ENCODE data around the gene HOXA2.

HOXA2 gene

DNA sequence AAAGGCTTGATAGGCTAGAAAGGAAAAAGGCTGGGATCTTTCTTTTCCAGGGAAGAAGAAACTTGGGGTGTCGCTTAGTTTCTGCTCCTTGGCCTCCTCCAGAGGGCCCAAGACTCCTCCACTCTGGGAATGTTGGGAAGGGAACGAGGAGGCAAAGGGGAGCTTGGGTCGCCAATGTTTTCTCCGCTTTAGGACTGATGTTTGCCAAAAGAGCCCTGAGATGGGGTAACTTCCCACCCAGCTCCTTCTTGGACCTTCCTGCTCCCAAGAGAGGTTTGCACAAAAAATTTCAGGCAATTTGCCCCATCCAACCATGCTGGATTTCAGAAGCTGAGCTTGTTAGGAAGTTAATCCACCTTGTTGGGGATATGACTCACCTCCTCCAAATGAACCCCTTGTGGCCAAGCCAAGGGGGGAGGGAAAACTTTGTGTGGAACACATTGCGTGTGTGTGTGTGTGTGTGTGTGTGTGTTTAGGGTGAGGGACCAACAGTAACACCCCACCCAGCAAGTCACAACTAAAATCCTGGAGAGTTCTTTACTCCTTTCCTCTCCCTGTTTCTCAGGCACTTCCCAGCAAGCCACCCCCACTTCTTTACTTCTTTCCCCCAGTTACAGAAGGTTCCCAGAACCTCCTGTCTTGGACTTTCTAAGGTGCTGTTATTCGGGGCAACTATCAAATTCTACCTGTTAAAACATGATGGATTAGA lies 8.7 kb upstream of the HOXA2 start:
- DNase-seq, result no peak

DNA sequence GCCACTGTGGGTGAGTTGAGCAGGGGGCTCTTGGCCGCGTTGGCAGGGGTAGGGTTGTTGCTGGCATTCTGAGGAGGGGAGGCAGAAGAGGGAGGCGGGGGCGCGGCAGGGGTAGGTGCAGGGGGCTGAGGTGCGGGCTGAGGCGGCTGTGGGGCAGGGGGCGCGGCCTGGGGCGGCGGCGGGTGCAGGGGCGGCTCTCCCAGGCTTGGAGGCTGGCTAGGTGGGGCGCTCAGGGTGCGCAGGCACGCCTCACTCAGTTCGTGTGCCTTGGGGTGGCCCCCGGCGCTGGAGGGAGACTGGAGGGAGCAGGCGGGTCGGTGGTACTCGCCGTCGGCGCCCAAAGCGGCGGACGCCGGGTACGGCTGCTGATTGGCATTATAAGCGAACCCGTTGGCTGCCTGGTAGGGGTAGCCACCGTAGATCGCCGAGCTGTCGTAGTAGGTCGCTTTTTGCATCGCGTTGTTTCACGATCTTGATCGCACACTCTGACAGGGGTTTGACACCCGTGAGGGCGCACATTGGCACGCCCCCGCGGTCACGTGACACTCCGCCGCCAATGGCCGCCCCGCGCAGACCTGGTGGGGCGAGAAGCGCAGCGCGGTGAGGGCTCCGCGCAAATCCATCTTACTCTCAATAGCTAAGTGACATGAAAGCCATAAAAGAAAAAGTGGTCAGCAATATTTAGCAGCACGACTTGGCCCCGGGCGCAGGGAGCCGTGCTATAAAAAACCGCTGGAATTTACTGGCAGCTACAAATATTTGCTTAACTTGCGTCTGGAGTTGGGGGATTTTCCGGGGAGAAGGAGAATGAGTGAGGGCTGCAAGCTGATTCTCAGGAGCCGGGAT lies 7.9 kb upstream of the HOXA2 start:
- DNase-seq, result no peak

DNA sequence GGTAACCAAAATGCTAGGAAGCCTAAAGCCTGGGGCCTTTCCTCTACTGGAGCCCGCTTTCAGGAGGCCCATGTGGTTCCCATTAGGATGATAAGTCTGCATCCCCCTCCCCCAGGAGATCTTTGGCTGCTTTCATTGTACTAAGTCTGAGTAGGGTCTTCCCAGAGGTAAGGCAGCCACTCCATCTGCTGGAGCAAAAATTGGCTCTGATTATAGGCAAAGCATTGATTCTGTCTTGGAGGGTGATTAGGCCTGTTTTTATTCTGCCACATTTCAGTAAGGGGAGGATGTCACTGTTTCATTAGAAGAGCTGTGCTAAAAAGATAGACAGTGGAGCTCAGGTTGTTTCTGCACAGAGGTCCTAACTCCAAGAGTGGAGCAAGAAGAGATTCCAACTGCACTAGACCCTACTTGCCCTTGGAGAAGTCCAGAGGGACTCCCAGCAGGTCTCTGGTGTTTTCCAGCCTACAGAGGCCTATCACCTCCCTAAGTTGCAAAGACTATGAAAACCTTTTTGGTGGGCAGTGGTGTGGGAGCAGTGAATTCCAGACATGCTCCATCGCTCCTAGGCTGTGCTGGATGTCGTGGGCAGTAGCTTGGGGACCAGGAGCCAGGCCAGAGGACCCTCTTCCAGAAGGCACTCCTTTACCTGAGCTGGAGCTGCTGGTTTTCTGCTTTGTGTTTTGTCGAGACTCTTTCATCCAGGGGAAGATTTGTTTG lies 7.1 kb upstream of the HOXA2 start:
- no peak for DNase-seq

DNA sequence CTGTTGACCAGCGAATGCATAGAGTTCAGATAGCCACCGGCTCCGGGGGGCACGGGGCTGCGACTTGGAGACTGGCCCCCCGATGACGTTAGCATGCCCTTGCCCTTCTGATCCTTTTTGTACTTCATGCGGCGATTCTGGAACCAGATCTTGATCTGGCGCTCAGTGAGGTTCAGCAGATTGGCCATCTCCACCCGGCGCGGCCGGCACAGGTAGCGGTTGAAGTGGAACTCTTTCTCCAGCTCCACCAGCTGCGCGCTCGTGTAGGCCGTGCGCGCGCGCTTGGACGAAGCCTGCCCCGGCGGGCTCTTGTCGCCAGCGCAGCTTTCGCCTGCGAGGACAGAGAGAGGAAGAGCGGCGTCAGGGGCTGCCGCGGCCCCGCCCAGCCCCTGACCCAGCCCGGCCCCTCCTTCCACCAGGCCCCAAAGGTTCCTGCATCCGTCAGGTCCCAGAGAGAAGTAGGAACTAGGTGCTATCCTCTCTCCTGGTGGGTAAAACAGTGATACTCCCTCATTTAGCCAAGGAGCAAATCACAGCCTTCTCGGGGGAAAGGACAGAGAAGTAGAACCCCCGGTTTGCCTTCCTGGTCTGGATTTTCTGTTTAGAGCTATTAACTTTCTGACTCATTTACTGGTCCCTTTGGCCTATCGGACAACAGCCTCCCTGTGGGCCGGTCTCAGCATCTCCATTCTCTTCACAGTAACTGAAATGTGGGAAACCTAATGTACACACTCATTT lies 6.1 kb upstream of the HOXA2 start:
- no peak for DNase-seq

DNA sequence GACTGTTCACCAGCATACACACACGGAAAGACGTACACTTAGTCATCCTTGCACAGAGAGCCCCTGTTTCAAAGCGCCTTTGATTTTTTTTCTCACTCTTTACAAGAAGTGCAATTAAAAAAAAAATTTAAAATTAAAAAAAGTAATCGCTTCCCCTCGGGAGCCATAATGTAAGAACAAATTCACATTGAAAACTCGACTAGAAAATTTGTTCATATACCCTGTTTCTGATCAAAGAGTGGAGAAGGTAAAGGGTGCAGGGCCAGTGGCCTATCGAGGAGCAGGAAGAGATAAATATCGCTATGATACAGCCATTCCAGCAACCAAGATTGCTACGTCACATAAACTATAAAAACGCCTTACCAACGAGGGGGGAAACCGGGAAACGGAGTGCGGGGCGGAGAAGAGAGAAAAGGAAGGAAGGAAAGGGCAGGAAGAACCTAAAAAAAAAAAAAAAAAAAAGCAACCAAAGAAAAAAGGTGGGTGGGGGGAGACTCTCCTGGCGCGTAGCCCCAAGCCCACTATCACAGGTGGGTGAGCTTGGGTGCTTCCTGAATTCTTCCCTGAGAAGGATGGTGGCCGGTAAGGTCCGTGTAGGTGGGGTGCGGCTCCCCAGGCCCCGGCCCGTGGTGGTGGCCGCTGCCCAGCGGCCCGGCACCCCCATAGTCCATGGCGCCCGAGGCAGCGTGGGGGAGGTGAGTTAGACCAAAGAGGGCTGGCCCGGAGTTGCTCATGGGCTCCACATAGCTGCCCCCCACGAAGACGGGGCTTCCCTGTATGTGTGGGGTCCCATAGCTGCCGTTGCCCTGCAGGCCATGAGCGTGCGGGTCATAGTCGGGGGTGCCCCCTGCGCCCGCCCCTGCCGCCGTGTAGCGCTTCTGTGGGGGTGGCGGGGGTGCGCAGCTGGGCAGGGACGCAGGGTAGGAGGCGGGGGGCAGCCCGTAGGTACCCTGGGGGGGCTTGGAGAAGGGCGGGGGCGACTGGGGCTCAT lies 5.2 kb upstream of the HOXA2 start:
- no peak for DNase-seq

DNA sequence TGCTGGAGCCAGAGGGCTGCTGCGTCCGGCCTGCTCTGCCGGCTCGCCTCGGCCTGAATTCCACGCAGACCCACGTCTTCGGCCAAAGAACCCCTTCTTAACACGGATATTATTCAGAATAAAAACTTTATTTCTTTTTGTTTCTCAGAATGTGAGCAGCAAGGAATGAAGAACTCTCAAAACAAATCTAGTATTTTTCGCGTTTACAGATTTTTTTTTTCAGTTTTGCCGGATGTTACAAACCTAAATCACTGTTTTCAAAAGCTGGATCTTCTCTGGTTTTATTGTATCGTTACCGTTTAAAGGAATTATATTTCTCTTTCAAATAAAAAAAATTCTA lies 4.4 kb upstream of the HOXA2 start:
- no peak for DNase-seq

DNA sequence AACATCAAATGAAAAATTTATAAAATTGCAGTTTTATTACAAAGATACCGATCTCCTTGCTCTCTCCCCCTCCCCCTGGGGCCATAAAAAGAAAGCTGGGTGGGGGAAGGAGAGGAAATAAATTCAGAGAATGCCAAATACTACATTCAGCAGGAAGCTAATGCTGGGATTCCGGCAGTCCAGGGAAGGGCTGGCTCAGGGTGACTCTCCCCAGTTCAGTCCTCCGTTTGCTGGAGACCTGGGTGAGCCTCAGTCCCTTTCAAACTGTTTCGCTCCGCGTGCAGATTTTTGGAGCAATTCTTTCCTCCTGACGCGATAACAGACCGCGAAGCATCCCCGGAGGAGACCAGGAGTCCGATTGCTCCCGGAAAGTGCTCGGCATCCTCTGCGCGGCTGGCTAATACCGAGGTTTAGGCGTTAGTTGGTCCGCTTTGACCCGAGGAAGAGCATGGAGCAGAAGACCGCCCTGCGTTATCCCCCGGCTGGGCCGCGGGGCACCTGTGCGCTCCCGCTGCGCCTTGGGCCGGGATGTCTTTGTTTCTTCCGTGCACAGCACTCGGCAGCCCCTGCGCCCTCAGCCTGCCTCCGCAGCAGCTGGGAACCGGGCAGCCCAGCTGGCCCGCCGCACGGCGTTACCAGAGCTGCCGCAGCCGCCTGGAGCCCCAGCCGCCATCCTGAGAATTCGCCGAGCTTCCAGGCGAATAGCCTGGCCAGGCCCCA lies 3.9 kb upstream of the HOXA2 start:
- DNase-seq, result no peak

DNA sequence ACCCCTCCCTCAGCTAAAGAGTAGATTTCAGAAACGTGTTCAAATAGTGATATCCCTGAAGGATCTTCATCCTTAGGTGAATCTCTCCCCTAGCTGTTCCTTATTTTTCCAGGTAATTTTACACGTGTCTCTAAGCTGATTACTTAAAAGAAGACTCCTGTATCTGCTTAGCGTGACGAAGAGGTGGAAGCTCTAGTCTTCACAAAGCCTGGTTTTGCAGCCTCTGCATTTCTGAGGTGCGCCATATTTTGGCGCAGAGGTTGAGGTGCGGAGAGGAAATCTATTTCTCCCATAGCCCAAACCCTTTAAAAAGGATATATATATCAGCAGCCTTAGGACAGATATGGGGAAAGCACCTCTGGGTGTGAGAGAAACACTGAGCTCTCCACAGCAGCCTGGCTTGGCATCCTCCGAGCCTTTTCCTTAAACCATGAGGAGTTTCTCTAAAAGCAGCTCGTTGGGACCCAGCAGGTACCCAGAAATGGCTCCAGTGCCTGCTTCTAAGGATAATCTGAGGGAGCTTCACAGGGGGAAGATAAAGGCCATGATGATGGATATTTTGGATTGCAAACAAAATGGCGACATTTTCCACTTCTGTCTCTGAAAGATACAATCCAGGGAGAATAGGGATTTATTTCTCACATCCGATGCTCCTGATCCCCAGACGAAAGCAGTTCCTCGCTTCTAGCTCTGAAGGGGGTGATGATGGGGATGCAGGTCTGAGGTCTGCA lies 3.0 kb upstream of the HOXA2 start:
- DNase-seq, result no peak

DNA sequence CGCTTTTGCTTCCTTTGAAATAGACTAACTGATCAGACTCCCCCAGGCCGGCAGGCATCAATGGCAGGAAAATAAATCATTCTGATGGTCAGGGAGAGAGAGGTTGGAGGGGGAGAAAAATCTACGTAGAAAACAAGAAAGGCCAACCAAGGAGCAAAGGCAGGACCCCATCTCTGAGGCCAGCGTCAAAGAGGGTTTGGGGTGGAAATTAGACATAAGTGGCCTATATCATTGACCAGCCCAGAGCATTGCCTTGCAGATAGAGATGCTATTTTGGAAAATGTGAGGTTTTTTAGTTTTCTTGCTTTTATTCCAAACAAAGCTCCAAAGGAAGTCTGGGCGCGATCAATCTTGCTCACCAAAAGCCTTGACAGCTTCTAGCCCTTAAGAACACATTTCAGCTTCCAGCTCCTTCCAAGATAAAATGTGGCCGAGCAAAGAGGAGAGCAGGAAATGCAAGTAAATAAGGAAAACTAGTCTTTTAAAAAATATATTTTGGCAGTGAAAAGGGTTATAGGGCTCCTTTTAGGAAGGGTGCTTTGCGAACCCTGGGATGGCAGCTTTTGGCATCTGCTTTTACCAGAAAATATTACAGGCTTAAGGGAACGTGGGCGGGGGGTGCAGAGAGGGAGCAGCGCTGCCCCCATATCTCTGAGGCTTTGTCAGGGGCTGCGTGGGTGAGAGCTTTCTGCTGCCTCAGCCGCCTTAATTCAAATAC lies 2.0 kb upstream of the HOXA2 start:
- DNase-seq, result no peak

DNA sequence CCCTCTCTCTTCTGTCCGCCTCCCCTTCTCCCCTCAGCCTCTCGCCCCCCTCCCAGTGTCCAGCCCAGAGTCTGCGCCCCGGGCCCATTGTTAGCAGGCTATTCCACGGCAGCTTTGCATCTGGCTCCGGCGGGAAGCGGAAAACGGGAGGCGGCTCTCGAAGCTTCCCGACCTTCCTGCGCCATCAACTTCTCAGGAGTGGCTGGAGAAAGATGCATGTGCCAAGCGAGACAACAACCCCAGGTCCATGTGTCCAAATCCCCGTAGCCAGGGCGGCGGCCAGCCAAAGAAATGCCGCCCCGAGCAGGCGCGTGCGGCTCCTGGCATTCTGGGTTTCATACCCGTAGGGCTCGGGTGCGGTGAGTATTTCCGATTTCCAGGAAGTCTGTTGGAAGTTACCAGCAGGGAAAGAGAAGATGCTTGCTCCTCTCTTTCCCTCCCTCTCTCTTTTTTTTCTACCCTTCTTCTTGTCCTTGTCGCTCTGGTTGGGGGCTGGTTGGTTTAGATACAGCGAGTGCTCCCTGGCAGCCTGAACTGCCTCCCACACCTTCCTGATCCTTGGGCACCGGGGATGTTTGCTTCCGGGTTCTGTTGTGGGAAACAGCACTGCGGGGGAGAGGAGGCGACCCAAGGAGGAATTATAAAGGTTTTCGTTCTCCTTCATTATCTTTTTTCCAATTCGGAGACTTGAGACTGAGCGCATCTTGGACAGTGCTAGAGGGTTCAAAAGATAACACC lies 1.2 kb upstream of the HOXA2 start:
- DNase-seq, result no peak

DNA sequence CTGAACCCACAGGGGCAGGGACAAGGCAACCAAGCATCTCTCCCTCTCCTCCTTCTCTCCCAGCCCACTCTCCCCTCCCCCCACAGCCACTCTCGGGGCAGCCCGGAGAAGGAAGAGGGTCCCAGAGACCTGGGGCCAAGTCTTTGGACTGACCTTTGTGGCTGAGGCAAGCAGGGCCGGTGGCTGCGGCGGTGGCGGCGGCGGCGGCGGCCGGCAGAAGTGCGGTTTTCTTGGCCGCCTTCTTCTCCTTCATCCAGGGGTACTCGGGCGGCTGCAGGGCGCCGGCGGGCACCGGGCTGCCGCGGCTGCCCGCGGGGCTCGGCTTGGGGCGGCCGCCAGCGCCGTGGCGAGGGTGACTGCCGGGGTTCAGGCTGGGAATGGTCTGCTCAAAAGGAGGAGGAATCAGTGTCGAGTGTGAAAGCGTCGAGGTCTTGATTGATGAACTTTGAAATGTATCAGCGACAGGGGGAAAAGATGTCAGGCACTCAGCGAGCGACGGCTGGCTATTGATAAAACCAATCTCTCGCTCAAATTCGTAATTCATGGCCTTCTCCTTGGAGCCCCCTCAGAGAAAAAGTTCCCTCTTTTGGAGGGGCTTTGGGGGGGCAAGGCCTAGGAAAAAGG lies 414 bp downstream of the HOXA2 start:
- DNase-seq, result no peak

DNA sequence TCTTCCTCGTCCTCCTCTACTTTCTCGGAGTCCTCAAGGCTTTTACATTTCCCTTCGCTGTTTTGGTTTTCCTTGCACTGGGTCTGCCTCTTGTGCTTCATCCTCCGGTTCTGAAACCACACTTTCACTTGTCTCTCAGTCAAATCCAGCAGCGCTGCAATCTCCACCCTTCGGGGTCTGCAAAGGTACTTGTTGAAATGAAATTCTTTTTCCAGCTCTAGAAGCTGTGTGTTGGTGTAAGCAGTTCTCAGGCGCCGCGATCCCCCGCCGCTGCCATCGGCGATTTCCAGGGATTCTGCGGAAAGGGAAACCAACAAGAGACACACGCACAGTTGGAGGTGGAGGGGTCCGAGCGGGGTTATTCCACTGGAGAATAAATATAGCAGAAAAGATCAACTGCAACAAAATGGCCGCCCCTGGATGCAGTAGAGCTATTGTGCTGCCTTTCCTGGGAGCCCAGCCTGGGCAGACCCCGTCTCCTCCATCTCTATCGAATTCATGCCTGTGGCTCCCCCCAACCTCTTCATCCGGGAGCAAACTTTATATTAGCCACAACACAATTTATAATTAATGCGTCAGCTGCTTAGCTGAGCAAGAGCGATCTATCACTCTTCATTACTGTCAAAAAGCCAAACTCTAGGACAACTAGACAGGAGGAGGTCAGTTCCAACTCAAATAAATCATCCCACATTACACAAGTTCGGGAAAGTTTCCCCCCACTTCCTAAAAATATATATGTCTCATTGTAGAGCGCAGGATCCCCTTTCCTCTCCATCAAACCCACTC lies 1.1 kb downstream of the HOXA2 start:
- DNase-seq, result no peak

DNA sequence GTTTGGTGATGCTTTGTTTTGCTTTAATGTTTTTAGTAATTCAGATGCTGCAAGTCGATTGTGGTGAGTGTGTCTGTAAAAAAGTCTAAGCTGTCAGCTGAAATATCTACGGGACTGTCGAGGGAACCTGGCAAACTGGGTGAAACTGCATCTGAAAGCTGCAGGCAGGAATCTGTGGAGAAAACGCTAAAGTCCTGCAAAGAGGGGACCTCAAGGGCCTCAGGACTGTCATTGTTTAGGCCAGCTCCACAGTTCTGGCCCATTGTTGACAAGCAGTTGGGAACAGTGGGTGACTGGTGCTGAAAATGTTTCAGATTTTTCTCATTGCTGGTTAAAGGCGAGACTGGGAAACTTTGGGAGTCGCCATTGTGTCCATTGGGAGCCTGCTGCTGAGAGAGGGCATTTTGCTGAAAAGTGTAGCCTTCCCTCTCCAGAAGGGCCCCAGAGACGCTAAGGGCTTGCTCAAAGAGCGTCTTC lies 1.8 kb downstream of the HOXA2 start:
- no peak for DNase-seq

DNA sequence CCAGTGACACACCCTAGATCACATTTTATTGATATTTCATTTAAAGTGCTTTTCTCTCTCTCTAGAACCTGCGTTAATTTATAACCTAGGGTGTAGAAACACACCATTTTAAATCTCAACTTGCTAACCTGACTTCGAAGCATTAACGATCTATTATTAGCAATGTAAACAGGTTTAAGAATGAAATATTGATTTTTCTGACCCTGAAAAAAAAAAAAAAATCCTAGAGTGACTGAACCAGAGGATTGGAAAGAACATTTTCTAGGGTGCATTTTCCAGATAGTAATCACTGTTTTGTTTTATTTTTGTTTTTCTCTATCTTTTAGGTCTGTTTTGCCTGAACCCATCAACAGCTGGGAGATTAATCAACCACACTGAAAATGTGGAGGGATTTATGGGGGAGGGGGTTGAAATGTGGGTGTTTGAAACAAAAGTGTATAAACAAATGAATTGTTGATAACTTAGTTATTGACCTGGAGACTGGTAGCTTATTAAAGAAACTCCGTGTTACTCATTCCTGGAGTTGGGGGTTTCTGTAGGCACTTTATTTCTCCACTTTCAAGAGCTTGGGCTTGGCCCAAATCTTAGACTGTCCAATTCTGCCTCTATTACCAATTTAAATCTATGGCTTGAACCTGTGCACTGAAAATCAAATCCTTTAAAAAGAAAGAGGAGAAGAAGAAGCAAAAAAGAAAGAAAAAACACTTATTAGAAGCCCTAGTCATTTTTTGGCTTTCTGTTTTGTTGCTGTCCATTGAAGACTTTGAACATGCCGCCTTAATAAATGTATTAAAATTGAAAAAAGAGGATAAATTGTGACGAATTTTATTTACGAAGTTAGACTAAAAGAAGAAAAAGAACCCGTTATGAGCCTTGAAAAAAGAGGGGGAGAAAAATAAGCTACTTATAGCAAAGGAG lies 2.8 kb downstream of the HOXA2 start:
- no peak for DNase-seq

DNA sequence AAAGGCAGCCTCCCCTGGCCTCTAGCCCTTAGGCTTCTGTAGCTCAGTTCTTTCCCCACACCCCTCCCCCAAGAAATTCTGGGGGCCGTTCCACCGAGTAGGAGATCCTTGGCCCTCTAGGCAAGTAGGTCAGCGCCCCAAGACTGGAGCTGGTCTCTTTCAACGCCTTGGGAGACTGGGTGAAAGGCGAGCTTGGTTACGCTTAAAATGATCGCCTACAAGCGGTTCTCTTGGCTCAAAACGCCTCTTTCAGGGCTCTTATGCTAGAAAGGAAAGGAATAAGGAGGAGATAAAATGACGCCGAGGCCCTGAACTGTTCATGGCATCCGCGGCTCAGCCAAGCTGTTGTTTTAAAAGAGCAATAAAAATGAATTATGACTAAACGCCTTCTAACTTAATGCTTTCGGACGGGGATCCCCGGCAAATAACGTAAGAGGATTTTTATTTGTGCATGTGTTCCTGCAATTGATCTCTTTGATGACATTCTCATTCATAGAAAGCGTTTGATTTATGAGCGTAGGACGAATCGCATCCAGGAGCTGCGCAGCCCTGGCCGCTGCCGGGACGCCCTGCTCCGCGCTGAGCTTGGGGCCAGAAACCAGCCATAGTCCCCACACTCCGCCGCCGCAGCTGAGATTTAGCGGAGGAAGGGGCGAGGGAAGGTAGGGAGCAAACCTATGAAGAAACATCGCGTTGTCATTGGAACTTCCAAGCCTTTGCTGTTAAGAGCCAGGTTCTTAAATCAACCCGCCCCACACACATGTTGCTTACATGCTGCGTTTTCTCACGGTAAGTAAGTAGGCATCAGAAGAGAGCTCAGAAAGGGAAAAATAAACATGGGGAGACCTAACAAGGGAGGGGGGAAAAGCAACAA lies 3.7 kb downstream of the HOXA2 start:
- no peak for DNase-seq

All from activated CD8-positive, alpha-beta memory T cell treated with anti-CD3 and anti-CD28 coated beads for 24 hours (primary cell).